Neural cell (in vitro differentiated cells): ENCODE results near the gene FHDC1.

Source experiments
- EP300 ChIP-seq: fragments of 450-650 bp; conservative IDR thresholded peaks from 2 replicates; pipeline ENCODE4 v1.6.1; 2014; ENCODE audit warnings: antibody characterized with exemption, mild to moderate bottlenecking, moderate library complexity; ENCODE audit not compliant: poor library complexity, severe bottlenecking
- EZH2 ChIP-seq: fragments of 200-600, 300-800 bp; shearing (Covaris generic), sonication (generic); IDR thresholded peaks from 2 replicates; pipeline ENCODE4 v1.6.1; 2014; ENCODE audit warnings: antibody characterized with exemption, low read length, borderline replicate concordance, mild to moderate bottlenecking; ENCODE audit not compliant: insufficient read depth, poor library complexity, severe bottlenecking
- TAF1 ChIP-seq: IDR thresholded peaks from 2 replicates; pipeline ENCODE4 v1.6.1; 2012; ENCODE audit warnings: low read depth

- TF ChIP-seq EZH2: no peak
- TF ChIP-seq EP300: no peak
- TF ChIP-seq TAF1: no peak
These were observed 45.2 kb downstream of the FHDC1 start for GRCh38 chr4:152981278-152981677.
